A673 (cell line): ENCODE results near the gene NOSIP. TPM values are rescaled to one million over a fixed set of nuclear protein-coding genes. Genes with fewer than 3 reads are reported as not detected.

Experiments used
- BruUV-seq: library from RNA; stranded (reverse); fragments of 400-500 nt; replicated peaks from 2 replicates; lab custom pipeline; 2021; lab: Mats Ljungman, UMichigan
- CTCF ChIA-PET: fragments of 300-600 bp; sonication (Branson Sonifier 250); formaldehyde crosslinking; loops from one replicate; lab custom pipeline; 2022; ENCODE audit warnings: antibody characterized with exemption; lab: Charles Lee
- POLR2A ChIA-PET: fragments of 300-600 bp; sonication (Branson Sonifier 250); formaldehyde crosslinking; loops from one replicate; lab custom pipeline; 2022; ENCODE audit warnings: antibody characterized with exemption; ENCODE audit not compliant: low non-redundant PET; lab: Charles Lee
- DNase-seq: peaks from one replicate; pipeline ENCODE4 v3.0.0-alpha.2; 2015; ENCODE audit warnings: low spot score
- H3K27ac ChIP-seq: fragments of 200-600 bp; sonication (generic); 2 replicates; pipeline ENCODE4 v1.5.1; 2016; ENCODE audit warnings: mixed run types, low read depth, mild to moderate bottlenecking, mixed read lengths, antibody characterized with exemption, low read length; ENCODE audit not compliant: poor library complexity, severe bottlenecking
- H3K27me3 ChIP-seq: fragments of 200-600 bp; sonication (generic); replicated peaks from 2 replicates; pipeline ENCODE4 v1.6.1; 2017; ENCODE audit warnings: mixed run types, low read depth, mild to moderate bottlenecking, mixed read lengths, antibody characterized with exemption, low read length; ENCODE audit not compliant: insufficient read depth, poor library complexity
- H3K36me3 ChIP-seq: fragments of 200-600 bp; sonication (generic); 2 replicates; pipeline ENCODE4 v1.6.1; 2016; ENCODE audit warnings: mixed run types, mild to moderate bottlenecking, mixed read lengths, antibody characterized with exemption, low read length; ENCODE audit not compliant: insufficient read depth, poor library complexity, severe bottlenecking
- H3K4me1 ChIP-seq: fragments of 200-600 bp; sonication (generic); 2 replicates; pipeline ENCODE4 v1.6.1; 2017; ENCODE audit warnings: mixed run types, mild to moderate bottlenecking, mixed read lengths, antibody characterized with exemption, low read length; ENCODE audit not compliant: insufficient read depth, poor library complexity, severe bottlenecking
- H3K4me3 ChIP-seq: fragments of 200-600 bp; sonication (generic); 2 replicates; pipeline ENCODE4 v1.5.1; 2016; ENCODE audit warnings: low read depth, mixed run types, mild to moderate bottlenecking, mixed read lengths, low read length; ENCODE audit not compliant: poor library complexity, severe bottlenecking
- H3K9me3 ChIP-seq: fragments of 200-600 bp; sonication (generic); 2 replicates; pipeline ENCODE4 v1.6.1; 2016; ENCODE audit warnings: mixed run types, low read depth, mild to moderate bottlenecking, mixed read lengths, antibody characterized with exemption, low read length; ENCODE audit not compliant: poor library complexity, severe bottlenecking
- CTCF ChIP-seq: fragments of 300-800, 200-600 bp; sonication (generic); conservative IDR thresholded peaks from 2 replicates; pipeline ENCODE4 v1.5.1; 2017; ENCODE audit warnings: low read depth, mild to moderate bottlenecking, antibody characterized with exemption, low read length, moderate library complexity, mixed read lengths
- EZH2 ChIP-seq: fragments of 200-600 bp; sonication (generic); IDR thresholded peaks from 2 replicates; pipeline ENCODE4 v1.6.1; 2017; ENCODE audit warnings: borderline replicate concordance, low read depth, mild to moderate bottlenecking, mixed read lengths, antibody characterized with exemption, low read length; ENCODE audit not compliant: poor library complexity, severe bottlenecking
- intact Hi-C: fragments of 100-400 bp; cut with micrococcal nuclease; formaldehyde crosslinking; loops from one replicate; pipeline ENCODE4 v1.10.0; 2022; ENCODE audit not compliant: unreplicated experiment
- total RNA-seq: library from RNA; stranded (reverse); gene quantifications from 2 replicates; pipeline ENCODE4 v1.2.3, GENCODE V29; 2021

The NOSIP gene
- total RNA-seq, 1 experiment from 2014 or later, result 178 TPM

GRCh38 chr19:49587227-49587626 lies 6.9 kb upstream of the NOSIP start:
- Histone ChIP-seq H3K4me3 (no peak overlapping the region), H3K4me1 (no peaks in the 10 kb centered on the region), H3K36me3 (no peaks in the 10 kb centered on the region), H3K9me3 (no peaks in the 10 kb centered on the region), H3K27me3 (no peaks in the 10 kb centered on the region), H3K27ac (no peak overlapping the region)
- TF ChIP-seq CTCF, result no peak
- no peak for TF ChIP-seq EZH2
- intact Hi-C loops, result no loop called here
- ChIA-PET POLR2A (no interaction called here), CTCF (interaction anchor here (0.6 to 0.7 kb wide), 2 partner anchors 80 to 87 kb away, joined by 4 to 5 read pairs; no protein-coding TSS in a partner anchor)
- no peak for DNase-seq
- BruUV-seq, result no TSS peak

- H3K27me3 ChIP-seq, result no peaks in the 10 kb centered on the region
- no TSS peak for BruUV-seq
- TF ChIP-seq CTCF (no peak), EZH2 (no peak)
- no peaks in the 10 kb centered on the region for H3K4me1 ChIP-seq
- intact Hi-C loops, result no loop called here
- CTCF ChIA-PET, result no interaction called here
- no peak overlapping the region for H3K27ac ChIP-seq
- POLR2A ChIA-PET, result no interaction called here
- H3K4me3 ChIP-seq, result no peak overlapping the region
- H3K36me3 ChIP-seq, result no peaks in the 10 kb centered on the region
- DNase-seq, result no peak
- H3K9me3 ChIP-seq, result no peaks in the 10 kb centered on the region
Measured at GRCh38 chr19:49585023-49585422, 4.7 kb upstream of the NOSIP start.

GRCh38 chr19:49583239-49583638 lies 2.9 kb upstream of the NOSIP start:
- no TSS peak for BruUV-seq
- POLR2A ChIA-PET, result no interaction called here
- CTCF ChIA-PET, result interaction anchor here (0.7 kb wide), 1 partner anchor 76 kb away, joined by 4 read pairs; no protein-coding TSS in a partner anchor

More at GRCh38 chr19:49583239-49583638, 2.9 kb upstream of the NOSIP start:
- TF ChIP-seq CTCF (no peak), EZH2 (no peak)
- no peaks in the 10 kb centered on the region for H3K9me3 ChIP-seq
- H3K27ac ChIP-seq, result peak overlapping the region; percentile 23
- DNase-seq, result no peak
- no peak overlapping the region for H3K4me3 ChIP-seq
- H3K4me1 ChIP-seq, result peaks cover 6% of the 10 kb centered on the region
- H3K36me3 ChIP-seq, result no peaks in the 10 kb centered on the region
- no peaks in the 10 kb centered on the region for H3K27me3 ChIP-seq
- intact Hi-C loops, result no loop called here
